HepG2 (cell line): ENCODE results near the gene ABHD6. TPM values are rescaled to one million over a fixed set of nuclear protein-coding genes. Genes with fewer than 3 reads are reported as not detected.

Experiments used
- DNMT1 ChIP-seq: sonication (generic); formaldehyde crosslinking; IDR thresholded peaks from 2 replicates; pipeline ENCODE4 v1.5.1; 2020; ENCODE audit warnings: mild to moderate bottlenecking, missing genetic modification reagents
- HMG20A ChIP-seq: IDR thresholded peaks from 2 replicates; pipeline ENCODE4 v1.6.1; 2016; ENCODE audit warnings: borderline replicate concordance
- MBD4 ChIP-seq: IDR thresholded peaks from 2 replicates; pipeline ENCODE4 v1.6.1; 2012; ENCODE audit warnings: low read length, inconsistent platforms, borderline replicate concordance
- MTF2 ChIP-seq: sonication (generic); formaldehyde crosslinking; IDR thresholded peaks from 2 replicates; pipeline ENCODE4 v1.5.0; 2020; ENCODE audit warnings: missing genetic modification reagents, borderline replicate concordance
- NR2F1 ChIP-seq, 2 experiments: fragments of 450-650 bp in 1 of 2; formaldehyde crosslinking in 1 of 2; IDR thresholded peaks; 2 replicates each; pipeline versions ENCODE4 v1.5.0 to v1.6.1; 2016 to 2020; ENCODE audit warnings: mild to moderate bottlenecking in 1 of 2, missing compliant biosample characterization in 1 of 2, missing genetic modification reagents in 1 of 2, moderate library complexity in 1 of 2
- SALL2 ChIP-seq: sonication (generic); formaldehyde crosslinking; IDR thresholded peaks from 2 replicates; pipeline ENCODE4 v1.8.1; 2023; ENCODE audit warnings: mild to moderate bottlenecking, missing genetic modification reagents, inconsistent platforms
- SOX6 ChIP-seq, 2 experiments: fragments of 450-650 bp in 1 of 2; sonication (generic) in 1 of 2; formaldehyde crosslinking in 1 of 2; IDR thresholded peaks; 2 replicates each; pipeline versions ENCODE4 v1.4.0 to v1.6.1; 2017 to 2020; ENCODE audit warnings: antibody characterized with exemption in 1 of 2, mild to moderate bottlenecking in 1 of 2, missing genetic modification reagents in 1 of 2
- TAF1 ChIP-seq: sonication (generic); formaldehyde crosslinking; IDR thresholded peaks from 2 replicates; pipeline ENCODE4 v1.4.0; 2020; ENCODE audit warnings: missing genetic modification reagents
- ZFP36 ChIP-seq: fragments of 150-350 bp; IDR thresholded peaks from 2 replicates; pipeline ENCODE4 v1.6.1; 2018; ENCODE audit warnings: borderline replicate concordance, low read length, low read depth; ENCODE audit not compliant: partially characterized antibody
- ZFP41 ChIP-seq: sonication (generic); formaldehyde crosslinking; IDR thresholded peaks from 2 replicates; pipeline ENCODE4 v1.4.0; 2020; ENCODE audit warnings: mild to moderate bottlenecking, missing genetic modification reagents, borderline replicate concordance
- ZNF136 ChIP-seq: sonication (generic); formaldehyde crosslinking; IDR thresholded peaks from 2 replicates; pipeline ENCODE4 v1.8.1; 2022; ENCODE audit warnings: low read depth, mild to moderate bottlenecking, moderate library complexity, missing genetic modification reagents
- ZNF720 ChIP-seq: sonication (generic); formaldehyde crosslinking; IDR thresholded peaks from 2 replicates; pipeline ENCODE4 v1.4.0; 2020; ENCODE audit warnings: missing genetic modification reagents
- polyA plus RNA-seq, 8 experiments: library from polyadenylated mRNA; depleted of rRNA in 3 of 8; stranded (reverse) in 7 of 8; unstranded in 1 of 8; fragments of >200 nt; fragmentation: Illumina TruSeq in 4 of 8; extraction: Trizol in 4 of 8; gene quantifications; 2 replicates each; pipeline versions ENCODE4 v1.2.1 to v1.2.3, GENCODE V29; 2011 to 2016; ENCODE audit warnings: low read depth in 4 of 8, missing spikeins in 1 of 8, mixed read lengths in 1 of 8; ENCODE audit not compliant: insufficient read depth in 1 of 8
- total RNA-seq, 5 experiments: library from RNA; depleted of rRNA; stranded (reverse); fragments of >200 nt; fragmentation: Illumina TruSeq; extraction: Trizol; gene quantifications; 2 replicates each; pipeline ENCODE4 v1.2.3, GENCODE V29; 2016; ENCODE audit warnings: low read depth in 1 of 5
- TF ChIP-seq, protein P1 (sequence below): IDR thresholded peaks from 2 replicates; pipeline ENCODE4 v1.6.1; 2016; ENCODE audit warnings: low read depth, control low read depth
- TF ChIP-seq, protein P2 (sequence below): sonication (generic); formaldehyde crosslinking; IDR thresholded peaks from 2 replicates; pipeline ENCODE4 v1.4.0; 2020; ENCODE audit warnings: mild to moderate bottlenecking, missing genetic modification reagents
- TF ChIP-seq, protein P3 (sequence below): sonication (generic); formaldehyde crosslinking; IDR thresholded peaks from 2 replicates; pipeline ENCODE4 v1.5.1; 2020; ENCODE audit warnings: mild to moderate bottlenecking, missing genetic modification reagents, borderline replicate concordance
- TF ChIP-seq, protein P4 (sequence below): sonication (generic); formaldehyde crosslinking; IDR thresholded peaks from 2 replicates; pipeline ENCODE4 v1.9.0; 2021; ENCODE audit warnings: missing genetic modification reagents, borderline replicate concordance
- TF ChIP-seq, protein P5 (sequence below): sonication (generic); formaldehyde crosslinking; IDR thresholded peaks from 2 replicates; pipeline ENCODE4 v1.8.0; 2022; ENCODE audit warnings: mild to moderate bottlenecking, missing genetic modification reagents, borderline replicate concordance

The ABHD6 gene
- total and polyA plus RNA-seq, 2 of the 13 experiments (the other 11 are each of a cell fraction or from before 2014, with no cell fraction given) = 9.0 to 17.2 TPM

DNA sequence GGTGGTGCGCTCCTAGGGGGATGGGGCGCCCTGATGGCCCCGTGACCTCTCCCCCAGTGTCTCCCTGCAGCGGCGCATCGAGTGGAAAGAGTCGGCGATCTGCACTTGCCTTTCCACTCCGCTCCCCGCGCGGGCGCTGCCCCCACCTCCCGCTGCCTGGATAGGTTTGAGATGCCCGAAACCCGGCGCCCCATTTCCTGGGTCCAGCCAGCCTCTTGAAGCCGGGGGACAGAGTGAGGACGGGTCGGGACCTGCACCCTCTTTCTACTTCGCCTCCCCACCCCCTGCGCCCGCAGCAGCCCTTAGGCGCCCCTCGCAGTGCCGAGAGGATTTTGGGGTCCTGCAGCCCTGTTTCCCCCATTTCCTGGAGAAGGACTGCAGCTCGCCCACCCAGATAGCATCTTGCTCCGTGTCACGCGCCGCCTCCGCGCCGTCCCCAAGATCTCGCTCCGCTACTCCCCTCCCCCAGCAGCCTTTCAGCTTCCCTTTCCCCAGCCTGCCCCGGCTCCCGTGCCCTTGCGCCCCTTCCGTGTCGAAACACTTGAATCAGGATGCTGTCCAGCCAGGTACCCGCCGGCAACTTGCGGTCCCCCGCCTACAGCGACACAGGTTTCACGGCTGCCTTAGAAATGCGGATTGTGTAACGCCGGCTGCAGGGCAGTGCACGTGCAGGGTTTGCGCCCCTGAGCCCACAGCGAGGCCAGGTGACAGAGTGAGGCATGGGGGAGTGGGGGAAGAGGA is 519 bp downstream of the ABHD6 start (continued):
- TF ChIP-seq TAF1 = 0 out of 2 replicates have a peak, but pooled peaks have one; percentile 8
- TF ChIP-seq, protein P1, sequence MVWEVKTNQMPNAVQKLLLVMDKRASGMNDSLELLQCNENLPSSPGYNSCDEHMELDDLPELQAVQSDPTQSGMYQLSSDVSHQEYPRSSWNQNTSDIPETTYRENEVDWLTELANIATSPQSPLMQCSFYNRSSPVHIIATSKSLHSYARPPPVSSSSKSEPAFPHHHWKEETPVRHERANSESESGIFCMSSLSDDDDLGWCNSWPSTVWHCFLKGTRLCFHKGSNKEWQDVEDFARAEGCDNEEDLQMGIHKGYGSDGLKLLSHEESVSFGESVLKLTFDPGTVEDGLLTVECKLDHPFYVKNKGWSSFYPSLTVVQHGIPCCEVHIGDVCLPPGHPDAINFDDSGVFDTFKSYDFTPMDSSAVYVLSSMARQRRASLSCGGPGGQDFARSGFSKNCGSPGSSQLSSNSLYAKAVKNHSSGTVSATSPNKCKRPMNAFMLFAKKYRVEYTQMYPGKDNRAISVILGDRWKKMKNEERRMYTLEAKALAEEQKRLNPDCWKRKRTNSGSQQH (CRISPR knock-in tag) = no peak
- TF ChIP-seq HMG20A (CRISPR knock-in tag) = no peak
- TF ChIP-seq ZFP41 (CRISPR knock-in tag) = no peak
- TF ChIP-seq, protein P2, sequence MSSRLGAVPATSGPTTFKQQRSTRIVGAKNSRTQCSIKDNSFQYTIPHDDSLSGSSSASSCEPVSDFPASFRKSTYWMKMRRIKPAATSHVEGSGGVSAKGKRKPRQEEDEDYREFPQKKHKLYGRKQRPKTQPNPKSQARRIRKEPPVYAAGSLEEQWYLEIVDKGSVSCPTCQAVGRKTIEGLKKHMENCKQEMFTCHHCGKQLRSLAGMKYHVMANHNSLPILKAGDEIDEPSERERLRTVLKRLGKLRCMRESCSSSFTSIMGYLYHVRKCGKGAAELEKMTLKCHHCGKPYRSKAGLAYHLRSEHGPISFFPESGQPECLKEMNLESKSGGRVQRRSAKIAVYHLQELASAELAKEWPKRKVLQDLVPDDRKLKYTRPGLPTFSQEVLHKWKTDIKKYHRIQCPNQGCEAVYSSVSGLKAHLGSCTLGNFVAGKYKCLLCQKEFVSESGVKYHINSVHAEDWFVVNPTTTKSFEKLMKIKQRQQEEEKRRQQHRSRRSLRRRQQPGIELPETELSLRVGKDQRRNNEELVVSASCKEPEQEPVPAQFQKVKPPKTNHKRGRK (CRISPR knock-in tag) = no peak
- no peak for TF ChIP-seq ZNF136 (CRISPR knock-in tag)
- no peak for TF ChIP-seq MBD4
- TF ChIP-seq SOX6 (IDR thresholded peaks at IDR 0.05) = no peak
- TF ChIP-seq SOX6 (CRISPR knock-in tag; IDR thresholded peaks at IDR 0.05) = peak; percentile 65
- TF ChIP-seq, protein P3, sequence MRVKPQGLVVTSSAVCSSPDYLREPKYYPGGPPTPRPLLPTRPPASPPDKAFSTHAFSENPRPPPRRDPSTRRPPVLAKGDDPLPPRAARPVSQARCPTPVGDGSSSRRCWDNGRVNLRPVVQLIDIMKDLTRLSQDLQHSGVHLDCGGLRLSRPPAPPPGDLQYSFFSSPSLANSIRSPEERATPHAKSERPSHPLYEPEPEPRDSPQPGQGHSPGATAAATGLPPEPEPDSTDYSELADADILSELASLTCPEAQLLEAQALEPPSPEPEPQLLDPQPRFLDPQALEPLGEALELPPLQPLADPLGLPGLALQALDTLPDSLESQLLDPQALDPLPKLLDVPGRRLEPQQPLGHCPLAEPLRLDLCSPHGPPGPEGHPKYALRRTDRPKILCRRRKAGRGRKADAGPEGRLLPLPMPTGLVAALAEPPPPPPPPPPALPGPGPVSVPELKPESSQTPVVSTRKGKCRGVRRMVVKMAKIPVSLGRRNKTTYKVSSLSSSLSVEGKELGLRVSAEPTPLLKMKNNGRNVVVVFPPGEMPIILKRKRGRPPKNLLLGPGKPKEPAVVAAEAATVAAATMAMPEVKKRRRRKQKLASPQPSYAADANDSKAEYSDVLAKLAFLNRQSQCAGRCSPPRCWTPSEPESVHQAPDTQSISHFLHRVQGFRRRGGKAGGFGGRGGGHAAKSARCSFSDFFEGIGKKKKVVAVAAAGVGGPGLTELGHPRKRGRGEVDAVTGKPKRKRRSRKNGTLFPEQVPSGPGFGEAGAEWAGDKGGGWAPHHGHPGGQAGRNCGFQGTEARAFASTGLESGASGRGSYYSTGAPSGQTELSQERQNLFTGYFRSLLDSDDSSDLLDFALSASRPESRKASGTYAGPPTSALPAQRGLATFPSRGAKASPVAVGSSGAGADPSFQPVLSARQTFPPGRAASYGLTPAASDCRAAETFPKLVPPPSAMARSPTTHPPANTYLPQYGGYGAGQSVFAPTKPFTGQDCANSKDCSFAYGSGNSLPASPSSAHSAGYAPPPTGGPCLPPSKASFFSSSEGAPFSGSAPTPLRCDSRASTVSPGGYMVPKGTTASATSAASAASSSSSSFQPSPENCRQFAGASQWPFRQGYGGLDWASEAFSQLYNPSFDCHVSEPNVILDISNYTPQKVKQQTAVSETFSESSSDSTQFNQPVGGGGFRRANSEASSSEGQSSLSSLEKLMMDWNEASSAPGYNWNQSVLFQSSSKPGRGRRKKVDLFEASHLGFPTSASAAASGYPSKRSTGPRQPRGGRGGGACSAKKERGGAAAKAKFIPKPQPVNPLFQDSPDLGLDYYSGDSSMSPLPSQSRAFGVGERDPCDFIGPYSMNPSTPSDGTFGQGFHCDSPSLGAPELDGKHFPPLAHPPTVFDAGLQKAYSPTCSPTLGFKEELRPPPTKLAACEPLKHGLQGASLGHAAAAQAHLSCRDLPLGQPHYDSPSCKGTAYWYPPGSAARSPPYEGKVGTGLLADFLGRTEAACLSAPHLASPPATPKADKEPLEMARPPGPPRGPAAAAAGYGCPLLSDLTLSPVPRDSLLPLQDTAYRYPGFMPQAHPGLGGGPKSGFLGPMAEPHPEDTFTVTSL = peak; percentile 32; the same call in 1 of the 2 replicates
- peak; percentile 42 for TF ChIP-seq SALL2 (CRISPR knock-in tag)
- TF ChIP-seq MTF2 (CRISPR knock-in tag) = no peak
- no peak for TF ChIP-seq DNMT1 (CRISPR knock-in tag)
- TF ChIP-seq, protein P4, sequence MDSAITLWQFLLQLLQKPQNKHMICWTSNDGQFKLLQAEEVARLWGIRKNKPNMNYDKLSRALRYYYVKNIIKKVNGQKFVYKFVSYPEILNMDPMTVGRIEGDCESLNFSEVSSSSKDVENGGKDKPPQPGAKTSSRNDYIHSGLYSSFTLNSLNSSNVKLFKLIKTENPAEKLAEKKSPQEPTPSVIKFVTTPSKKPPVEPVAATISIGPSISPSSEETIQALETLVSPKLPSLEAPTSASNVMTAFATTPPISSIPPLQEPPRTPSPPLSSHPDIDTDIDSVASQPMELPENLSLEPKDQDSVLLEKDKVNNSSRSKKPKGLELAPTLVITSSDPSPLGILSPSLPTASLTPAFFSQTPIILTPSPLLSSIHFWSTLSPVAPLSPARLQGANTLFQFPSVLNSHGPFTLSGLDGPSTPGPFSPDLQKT = no peak
- TF ChIP-seq ZNF720 (CRISPR knock-in tag) = no peak
- TF ChIP-seq NR2F1 (CRISPR knock-in tag; IDR thresholded peaks at IDR 0.05) = 0 out of 4 replicates have a peak, but pooled peaks of 1 of the 2 experiments have one; percentile 11
- no peak for TF ChIP-seq ZFP36
- TF ChIP-seq, protein P5, sequence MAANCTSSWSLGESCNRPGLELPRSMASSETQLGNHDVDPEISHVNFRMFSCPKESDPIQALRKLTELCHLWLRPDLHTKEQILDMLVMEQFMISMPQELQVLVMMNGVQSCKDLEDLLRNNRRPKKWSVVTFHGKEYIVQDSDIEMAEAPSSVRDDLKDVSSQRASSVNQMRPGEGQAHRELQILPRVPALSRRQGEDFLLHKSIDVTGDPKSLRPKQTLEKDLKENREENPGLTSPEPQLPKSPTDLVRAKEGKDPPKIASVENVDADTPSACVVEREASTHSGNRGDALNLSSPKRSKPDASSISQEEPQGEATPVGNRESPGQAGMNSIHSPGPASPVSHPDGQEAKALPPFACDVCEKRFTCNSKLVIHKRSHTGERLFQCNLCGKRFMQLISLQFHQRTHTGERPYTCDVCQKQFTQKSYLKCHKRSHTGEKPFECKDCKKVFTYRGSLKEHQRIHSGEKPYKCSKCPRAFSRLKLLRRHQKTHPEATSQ (CRISPR knock-in tag) = no peak
